Activated T-cell treated with anti-CD3 and anti-CD28 coated beads, Interleukin-2, amount 50 U/mL, for 4 hours (primary cell): Measurements from ENCODE around the gene AXL. TPM values are rescaled to one million over a fixed set of nuclear protein-coding genes. Genes with fewer than 3 reads are reported as not detected.
"Not testable (repeated sequence)": the region's sequence is repeated elsewhere in the genome, so short reads cannot be mapped to it uniquely, and the experiment has no call there.

Source experiments
- ATAC-seq, 2 donors: fragments of 200-7000 bp; cut with Tn5 transposase; one replicate each; pipeline ENCODE4 v1.10.0; 2021
- DNase-seq: peaks from one replicate; pipeline ENCODE4 v3.0.0-alpha.2; 2020
- H3K27me3 Mint-ChIP-seq: one replicate; pipeline ENCODE4 v1.8.0; 2021; ENCODE audit warnings: low read depth, mixed read lengths
- H3K36me3 Mint-ChIP-seq: one replicate; pipeline ENCODE4 v1.8.0; 2022; ENCODE audit warnings: mixed read lengths; ENCODE audit not compliant: insufficient read depth
- H3K4me1 Mint-ChIP-seq: one replicate; pipeline ENCODE4 v1.8.0; 2021; ENCODE audit warnings: low read depth, mixed read lengths
- H3K4me3 Mint-ChIP-seq: one replicate; pipeline ENCODE4 v1.8.0; 2021; ENCODE audit warnings: mild to moderate bottlenecking, moderate library complexity, mixed read lengths
- H3K9me3 Mint-ChIP-seq: one replicate; pipeline ENCODE4 v1.8.0; 2021; ENCODE audit warnings: mixed read lengths
- total RNA-seq, 3 donors: library from RNA; stranded (reverse); gene quantifications; one replicate each; pipeline ENCODE4 v1.2.1, GENCODE V29; 2021

Gene AXL
- total RNA-seq, 3 donors from 2014 or later = 0.08 to 0.40 (median 0.30) TPM

GRCh38 chr19:41265395-41266153 lies 46.6 kb downstream of the AXL start:
- H3K4me3 Mint-ChIP-seq = peak overlapping the region; percentile 90
- ATAC-seq (no peak), DNase-seq (no peak)
- peaks cover 43% of the 10 kb centered on the region for H3K4me1 Mint-ChIP-seq
- no peaks in the 10 kb centered on the region for H3K9me3 Mint-ChIP-seq
- H3K36me3 Mint-ChIP-seq = peaks cover 9% of the 10 kb centered on the region
- no peaks in the 10 kb centered on the region for H3K27me3 Mint-ChIP-seq

GRCh38 chr19:41269055-41269454 lies 50.0 kb downstream of the AXL start:
- Mint-ChIP-seq H3K4me1 (peaks cover 30% of the 10 kb centered on the region), H3K4me3 (no peak overlapping the region), H3K36me3 (peaks cover 36% of the 10 kb centered on the region), H3K9me3 (no peaks in the 10 kb centered on the region), H3K27me3 (no peaks in the 10 kb centered on the region)
- ATAC-seq (no peak), DNase-seq (no peak)

- H3K27me3 Mint-ChIP-seq = no peaks in the 10 kb centered on the region
- no peak for ATAC-seq
- peaks cover 41% of the 10 kb centered on the region for H3K36me3 Mint-ChIP-seq
Measured at GRCh38 chr19:41269571-41269970, 50.5 kb downstream of the AXL start.

GRCh38 chr19:41273076-41273475 lies 54.1 kb downstream of the AXL start:
- no peaks in the 10 kb centered on the region for H3K9me3 Mint-ChIP-seq
- H3K27me3 Mint-ChIP-seq = no peaks in the 10 kb centered on the region
- DNase-seq (no peak), ATAC-seq (no peak)
- H3K4me1 Mint-ChIP-seq = peaks cover 3% of the 10 kb centered on the region
- no peak overlapping the region for H3K4me3 Mint-ChIP-seq
- peaks cover 45% of the 10 kb centered on the region for H3K36me3 Mint-ChIP-seq

More at GRCh38 chr19:41269571-41269970, 50.5 kb downstream of the AXL start:
- DNase-seq = no peak
- no peak overlapping the region for H3K4me3 Mint-ChIP-seq
- no peaks in the 10 kb centered on the region for H3K9me3 Mint-ChIP-seq
- peaks cover 30% of the 10 kb centered on the region for H3K4me1 Mint-ChIP-seq

- Mint-ChIP-seq H3K4me1 (no peaks in the 10 kb centered on the region), H3K4me3 (no peak overlapping the region), H3K9me3 (no peaks in the 10 kb centered on the region), H3K36me3 (peaks cover 55% of the 10 kb centered on the region), H3K27me3 (no peaks in the 10 kb centered on the region)
- DNase-seq (no peak), ATAC-seq (no peak)
Measured at GRCh38 chr19:41274802-41275201, 55.8 kb downstream of the AXL start.

- DNase-seq (no peak), ATAC-seq (no peak)
- Mint-ChIP-seq H3K27me3 (no peaks in the 10 kb centered on the region), H3K4me1 (no peaks in the 10 kb centered on the region), H3K36me3 (peaks cover 62% of the 10 kb centered on the region), H3K4me3 (no peak overlapping the region), H3K9me3 (no peaks in the 10 kb centered on the region)
Measured at GRCh38 chr19:41276231-41276630, 57.2 kb downstream of the AXL start.

- Mint-ChIP-seq H3K36me3 (peaks cover 55% of the 10 kb centered on the region), H3K4me1 (no peaks in the 10 kb centered on the region), H3K9me3 (no peaks in the 10 kb centered on the region), H3K27me3 (no peaks in the 10 kb centered on the region), H3K4me3 (no peak overlapping the region)
- DNase-seq (no peak), ATAC-seq (no peak)
Measured at GRCh38 chr19:41278478-41278877, 59.5 kb downstream of the AXL start.

- no peak overlapping the region for H3K4me3 Mint-ChIP-seq
- ATAC-seq (no peak), DNase-seq (no peak)
- peaks cover 4% of the 10 kb centered on the region for H3K4me1 Mint-ChIP-seq
- no peaks in the 10 kb centered on the region for H3K9me3 Mint-ChIP-seq
- H3K27me3 Mint-ChIP-seq = no peaks in the 10 kb centered on the region
- peaks cover 33% of the 10 kb centered on the region for H3K36me3 Mint-ChIP-seq
Measured at GRCh38 chr19:41288673-41289530, 69.9 kb downstream of the AXL start.

GRCh38 chr19:41289814-41290213 lies 70.8 kb downstream of the AXL start:
- not testable (repeated sequence) for H3K4me3 Mint-ChIP-seq, H3K27me3 Mint-ChIP-seq, ATAC-seq, DNase-seq, H3K9me3 Mint-ChIP-seq, H3K4me1 Mint-ChIP-seq
- H3K36me3 Mint-ChIP-seq = peaks cover 38% of the 10 kb centered on the region

- ATAC-seq = no peak
- no peaks in the 10 kb centered on the region for H3K9me3 Mint-ChIP-seq
- H3K4me3 Mint-ChIP-seq = no peak overlapping the region
- peaks cover 41% of the 10 kb centered on the region for H3K4me1 Mint-ChIP-seq
- H3K27me3 Mint-ChIP-seq = no peaks in the 10 kb centered on the region
- no peak for DNase-seq
- peaks cover 63% of the 10 kb centered on the region for H3K36me3 Mint-ChIP-seq
Measured at GRCh38 chr19:41294393-41294792, 75.4 kb downstream of the AXL start.

GRCh38 chr19:41295499-41295898 lies 76.5 kb downstream of the AXL start:
- Mint-ChIP-seq H3K36me3 (peaks cover 71% of the 10 kb centered on the region), H3K4me1 (peaks cover 52% of the 10 kb centered on the region)
- no peak for ATAC-seq

GRCh38 chr19:41296433-41296871 lies 77.4 kb downstream of the AXL start:
- peaks cover 69% of the 10 kb centered on the region for H3K36me3 Mint-ChIP-seq
- H3K9me3 Mint-ChIP-seq = no peaks in the 10 kb centered on the region
- H3K4me1 Mint-ChIP-seq = peaks cover 62% of the 10 kb centered on the region
- DNase-seq (no peak), ATAC-seq (peak in 1 of 2 donors; percentile 32)
- H3K27me3 Mint-ChIP-seq = no peaks in the 10 kb centered on the region
- no peak overlapping the region for H3K4me3 Mint-ChIP-seq

More at GRCh38 chr19:41295499-41295898, 76.5 kb downstream of the AXL start:
- Mint-ChIP-seq H3K27me3 (no peaks in the 10 kb centered on the region), H3K4me3 (no peak overlapping the region), H3K9me3 (no peaks in the 10 kb centered on the region)
- no peak for DNase-seq

GRCh38 chr19:41297628-41298347 lies 78.8 kb downstream of the AXL start:
- no peaks in the 10 kb centered on the region for H3K27me3 Mint-ChIP-seq
- H3K4me3 Mint-ChIP-seq = peak overlapping the region; percentile 17
- H3K4me1 Mint-ChIP-seq = peaks cover 74% of the 10 kb centered on the region
- ATAC-seq = peak in 1 of 2 donors; percentile 15
- peaks cover 67% of the 10 kb centered on the region for H3K36me3 Mint-ChIP-seq
- no peak for DNase-seq
- no peaks in the 10 kb centered on the region for H3K9me3 Mint-ChIP-seq

- H3K4me1 Mint-ChIP-seq = peaks cover 81% of the 10 kb centered on the region
- no peaks in the 10 kb centered on the region for H3K27me3 Mint-ChIP-seq
- DNase-seq (no peak), ATAC-seq (no peak)
- no peak overlapping the region for H3K4me3 Mint-ChIP-seq
- no peaks in the 10 kb centered on the region for H3K9me3 Mint-ChIP-seq
- peaks cover 67% of the 10 kb centered on the region for H3K36me3 Mint-ChIP-seq
Measured at GRCh38 chr19:41298348-41298964, 79.4 kb downstream of the AXL start.
